Measurements from ENCODE around the gene CGN. TPM values are rescaled to one million over a fixed set of nuclear protein-coding genes. Genes with fewer than 3 reads are reported as not detected.
A peak's percentile ranks its signal among the peaks of the same experiment; 100 is the strongest.

Gene CGN
- total RNA-seq, 6 experiments from 2014 or later: 15.9 to 65.4 (median 38.6) TPM

- DNase-seq (no peak), ATAC-seq (no peak)
- H3K9me3 ChIP-seq: no peaks in the 10 kb centered on the region
- 84% methylated on average over 7 of the region's 7 CpGs for WGBS (ENCODE audit: insufficient coverage, low coverage, low lambda C conversion rate, missing lambda C conversion rate)
- peaks cover 0 to 11% (median 4%) of the 10 kb centered on the region in 4 donors for H3K4me1 ChIP-seq
- no peak overlapping the region for H3K27ac ChIP-seq
- TF ChIP-seq POLR2A (IDR thresholded peaks at IDR 0.05): no peak
- no peak for TF ChIP-seq CTCF (IDR thresholded peaks at IDR 0.05)
- H3K36me3 ChIP-seq: peaks cover 0 to 55% (median 18%) of the 10 kb centered on the region in 4 donors
- intact Hi-C loops (cut with DNase I): loop anchor here in 1 of 2 donors (10.0 kb wide), 1 partner anchor 92 kb away; no protein-coding TSS in a partner anchor
- H3K4me3 ChIP-seq: no peak overlapping the region
- no peaks in the 10 kb centered on the region for H3K27me3 ChIP-seq
These were observed 25.3 kb downstream of the CGN start for GRCh38 chr1:151536499-151536898.

DNA sequence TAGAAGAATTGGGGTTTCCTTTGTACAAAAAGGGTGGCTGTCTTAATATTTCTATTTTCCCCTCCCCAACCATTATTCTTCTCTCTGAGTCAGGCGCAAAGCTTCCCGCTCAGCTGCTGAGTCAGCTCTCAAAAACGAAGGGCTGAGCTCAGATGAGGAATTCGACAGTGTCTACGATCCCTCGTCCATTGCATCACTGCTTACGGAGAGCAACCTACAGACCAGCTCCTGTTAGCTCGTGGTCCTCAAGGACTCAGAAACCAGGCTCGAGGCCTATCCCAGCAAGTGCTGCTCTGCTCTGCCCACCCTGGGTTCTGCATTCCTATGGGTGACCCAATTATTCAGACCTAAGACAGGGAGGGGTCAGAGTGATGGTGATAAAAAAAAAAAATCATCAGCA is 25.9 kb downstream of the CGN start:
- TF ChIP-seq CTCF (IDR thresholded peaks at IDR 0.05) (no peak), POLR2A (IDR thresholded peaks at IDR 0.05) (no peak)
- H3K4me3 ChIP-seq: no peak overlapping the region
- H3K9me3 ChIP-seq: no peaks in the 10 kb centered on the region
- no peak overlapping the region for H3K27ac ChIP-seq
- H3K27me3 ChIP-seq: no peaks in the 10 kb centered on the region
- peaks cover 0 to 16% (median 6%) of the 10 kb centered on the region in 4 donors for H3K4me1 ChIP-seq
- H3K36me3 ChIP-seq: peaks cover 0 to 49% (median 16%) of the 10 kb centered on the region in 4 donors
- no peak for DNase-seq
- WGBS (ENCODE audit: insufficient coverage, low coverage, low lambda C conversion rate, missing lambda C conversion rate): 71% methylated on average over 9 of the region's 9 CpGs
- intact Hi-C loops (cut with DNase I): loop anchor here in 1 of 2 donors (10.0 kb wide), 1 partner anchor 92 kb away; no protein-coding TSS in a partner anchor
- ATAC-seq: no peak

DNA sequence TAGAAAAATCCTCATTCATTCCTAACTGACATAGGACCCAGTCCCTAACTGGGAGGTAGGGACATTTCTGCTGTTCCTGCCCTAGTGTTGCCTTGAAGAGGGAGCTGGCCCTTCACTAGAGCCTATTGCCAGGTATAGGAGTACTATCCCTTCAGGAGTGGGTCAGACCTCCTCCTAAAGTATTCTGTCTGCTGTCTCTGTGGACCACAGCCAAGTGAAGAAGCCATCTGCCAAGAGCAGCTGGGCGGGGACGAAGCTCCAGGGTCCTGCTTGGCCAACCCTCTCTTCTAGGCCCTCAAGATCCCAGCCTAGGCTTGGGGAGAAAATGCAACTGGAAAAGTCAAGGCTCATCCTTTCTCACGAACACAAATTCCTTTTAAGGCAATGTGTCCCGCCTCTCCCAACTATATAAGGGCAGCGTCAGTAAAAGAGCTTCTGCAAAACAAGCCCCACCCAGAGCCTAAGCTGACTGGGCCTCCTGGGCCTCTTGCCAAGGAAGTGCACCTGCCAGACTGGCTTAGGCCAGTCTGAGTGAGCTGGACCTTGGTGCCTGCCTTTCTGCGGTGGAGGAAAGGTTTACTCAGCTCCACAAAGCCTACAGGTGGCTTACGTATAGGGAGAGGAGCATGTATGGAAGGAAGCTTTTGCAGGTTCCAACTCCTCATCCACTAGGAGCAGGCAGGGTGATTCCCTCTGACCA is 28.3 kb downstream of the CGN start:
- H3K27me3 ChIP-seq: no peaks in the 10 kb centered on the region
- ATAC-seq (peak; percentile 77 to 84 (median 82)), DNase-seq (peak; percentile 91 to 93 (median 92))
- H3K36me3 ChIP-seq: peaks cover 0 to 27% (median 10%) of the 10 kb centered on the region in 4 donors
- H3K9me3 ChIP-seq: no peaks in the 10 kb centered on the region
- peaks cover 0 to 19% (median 8%) of the 10 kb centered on the region in 4 donors for H3K4me1 ChIP-seq
- intact Hi-C loops (cut with DNase I): loop anchor here (10.0 kb wide), 2 partner anchors 55 to 95 kb away; no protein-coding TSS in a partner anchor
- H3K27ac ChIP-seq: peak overlapping the region; percentile 63 to 77 (median 70)
- TF ChIP-seq CTCF (IDR thresholded peaks at IDR 0.05) (no peak), POLR2A (IDR thresholded peaks at IDR 0.05) (no peak)
- WGBS (ENCODE audit: insufficient coverage, low coverage, low lambda C conversion rate, missing lambda C conversion rate): 11% methylated on average over 5 of the region's 7 CpGs
- H3K4me3 ChIP-seq: peak overlapping the region; percentile 62 to 75 (median 69)

- peaks cover 0 to 19% (median 8%) of the 10 kb centered on the region in 4 donors for H3K4me1 ChIP-seq
- no peaks in the 10 kb centered on the region for H3K9me3 ChIP-seq
- peak; percentile 92 to 95 (median 93) for DNase-seq
- no peaks in the 10 kb centered on the region for H3K27me3 ChIP-seq
- H3K4me3 ChIP-seq: peak within 1 kb of the TSS; percentile 62 to 75 (median 69)
- peak; percentile 90 to 95 (median 93) for ATAC-seq
- TF ChIP-seq CTCF (IDR thresholded peaks at IDR 0.05): no peak
- peak; percentile 93 for TF ChIP-seq POLR2A (IDR thresholded peaks at IDR 0.05)
- H3K27ac ChIP-seq: peak within 1 kb of the TSS; percentile 63 to 77 (median 70)
- intact Hi-C loops (cut with DNase I): loop anchor here in 1 of 2 donors (10.0 kb wide), 1 partner anchor 54 kb away; no protein-coding TSS in a partner anchor
- H3K36me3 ChIP-seq: peaks cover 0 to 21% (median 6%) of the 10 kb centered on the region in 4 donors
- WGBS (ENCODE audit: insufficient coverage, low coverage, low lambda C conversion rate, missing lambda C conversion rate): 1% methylated on average over 14 of the region's 70 CpGs
These were observed 29.1 kb downstream of the CGN start, which contains the start of gene TUFT1 for GRCh38 chr1:151540021-151540981. Gene TUFT1 (plus strand): TSS chr1:151540309. CDS start chr1:151540367, 58 bp downstream.

Measured in right lobe of liver (tissue), 6 donors.